Measurements from ENCODE around the gene NCK1. TPM values are rescaled to one million over a fixed set of nuclear protein-coding genes. Genes with fewer than 3 reads are reported as not detected.

The NCK1 gene
- total and polyA plus RNA-seq, 10 donors, result 12.5 to 54.7 (median 46.0) TPM

DNA sequence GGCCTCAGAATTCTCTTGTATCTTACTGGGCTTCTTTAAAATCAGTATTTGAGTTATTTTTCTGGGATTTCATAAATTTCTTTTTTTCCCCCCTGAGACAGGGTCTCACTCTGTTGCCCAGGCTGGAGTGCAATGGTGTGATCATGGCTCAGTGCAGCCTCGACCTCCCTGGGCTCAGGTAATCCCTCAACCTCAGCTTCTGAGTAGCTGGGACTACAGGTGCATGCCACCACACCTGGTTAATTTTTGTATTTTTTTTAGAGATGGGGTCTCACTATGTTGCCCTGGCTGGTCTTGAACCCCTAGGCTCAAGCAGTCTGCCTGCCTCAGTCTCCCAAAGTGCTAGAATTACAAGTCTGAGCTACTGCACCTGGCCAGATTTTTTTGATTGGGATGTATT is 43.5 kb downstream of the NCK1 start:
- intact Hi-C loops (cut with DNase I; ENCODE audit: low total_unique reads), result no loop called here
- no peak for DNase-seq
- no peak overlapping the region for H3K27ac ChIP-seq
- peaks cover 12 to 80% (median 66%) of the 10 kb centered on the region in 6 donors for H3K4me1 ChIP-seq
- peaks cover 0 to 15% (median 0%) of the 10 kb centered on the region in 6 donors for H3K36me3 ChIP-seq
- WGBS, 5 donors, result 75 to 100% (median 89%) methylated on average over 1 of the region's 1 CpG
- TF ChIP-seq, protein P1, sequence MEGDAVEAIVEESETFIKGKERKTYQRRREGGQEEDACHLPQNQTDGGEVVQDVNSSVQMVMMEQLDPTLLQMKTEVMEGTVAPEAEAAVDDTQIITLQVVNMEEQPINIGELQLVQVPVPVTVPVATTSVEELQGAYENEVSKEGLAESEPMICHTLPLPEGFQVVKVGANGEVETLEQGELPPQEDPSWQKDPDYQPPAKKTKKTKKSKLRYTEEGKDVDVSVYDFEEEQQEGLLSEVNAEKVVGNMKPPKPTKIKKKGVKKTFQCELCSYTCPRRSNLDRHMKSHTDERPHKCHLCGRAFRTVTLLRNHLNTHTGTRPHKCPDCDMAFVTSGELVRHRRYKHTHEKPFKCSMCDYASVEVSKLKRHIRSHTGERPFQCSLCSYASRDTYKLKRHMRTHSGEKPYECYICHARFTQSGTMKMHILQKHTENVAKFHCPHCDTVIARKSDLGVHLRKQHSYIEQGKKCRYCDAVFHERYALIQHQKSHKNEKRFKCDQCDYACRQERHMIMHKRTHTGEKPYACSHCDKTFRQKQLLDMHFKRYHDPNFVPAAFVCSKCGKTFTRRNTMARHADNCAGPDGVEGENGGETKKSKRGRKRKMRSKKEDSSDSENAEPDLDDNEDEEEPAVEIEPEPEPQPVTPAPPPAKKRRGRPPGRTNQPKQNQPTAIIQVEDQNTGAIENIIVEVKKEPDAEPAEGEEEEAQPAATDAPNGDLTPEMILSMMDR (IDR thresholded peaks at IDR 0.05 in 8 of 11, conservative IDR thresholded peaks at IDR 0.05 in 3 of 11), result no peak
- no peak for TF ChIP-seq POLR2A (IDR thresholded peaks at IDR 0.05)
- TF ChIP-seq POLR2AphosphoS5 (IDR thresholded peaks at IDR 0.05), result no peak
- H3K9me3 ChIP-seq, result peaks cover 9 to 31% (median 25%) of the 10 kb centered on the region in 8 donors
- no peaks in the 10 kb centered on the region for H3K27me3 ChIP-seq (replicated peaks in 1 of 7)
- H3K4me3 ChIP-seq, result no peak overlapping the region

DNA sequence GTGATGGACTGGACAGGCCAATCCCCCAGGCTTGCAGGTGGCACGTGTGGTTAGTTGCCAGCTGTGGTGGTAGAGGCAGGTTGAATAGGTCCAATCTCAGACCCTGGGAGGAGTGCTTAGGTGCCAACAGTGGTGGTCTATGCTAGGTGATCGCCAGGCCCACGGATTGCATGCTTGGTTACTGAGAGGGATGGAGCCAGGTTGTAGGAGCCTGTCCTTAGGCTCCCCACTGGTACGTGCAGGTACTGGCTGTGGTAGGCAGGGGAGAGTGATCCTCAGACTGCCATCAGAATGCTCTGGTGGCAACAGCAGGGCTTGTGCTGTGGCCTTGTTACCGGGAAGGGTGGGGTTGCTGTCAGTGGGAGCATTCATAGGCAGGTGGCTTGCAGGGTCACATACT is 44.7 kb downstream of the NCK1 start:
- intact Hi-C loops (cut with DNase I; ENCODE audit: low total_unique reads), result no loop called here
- no peak for DNase-seq

DNA sequence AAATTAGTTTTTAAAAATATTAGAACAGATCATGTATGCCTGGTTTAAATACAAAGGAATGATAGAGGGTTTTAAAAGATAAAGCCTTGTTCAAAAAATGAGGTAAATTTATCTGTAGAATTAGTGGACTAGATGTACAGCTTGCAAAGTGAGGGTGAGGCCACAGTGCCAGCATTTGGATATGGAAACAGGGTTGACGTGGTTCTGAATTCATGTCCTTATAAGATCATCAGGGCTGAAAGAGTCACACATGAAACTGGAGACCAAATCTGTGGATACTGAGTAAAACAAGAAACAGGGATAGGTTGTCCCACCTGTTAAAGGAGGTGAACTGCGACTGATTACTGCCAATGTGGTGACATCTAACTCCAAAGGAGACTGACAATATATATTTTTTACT is 46.3 kb downstream of the NCK1 start:
- Histone ChIP-seq H3K4me3 (no peak overlapping the region), H3K4me1 (peaks cover 9 to 77% (median 59%) of the 10 kb centered on the region in 6 donors), H3K9me3 (peaks cover 9 to 31% (median 28%) of the 10 kb centered on the region in 8 donors), H3K36me3 (peaks cover 0 to 15% (median 0%) of the 10 kb centered on the region in 6 donors), H3K27me3 (replicated peaks in 1 of 7) (no peaks in the 10 kb centered on the region), H3K27ac (peak overlapping the region in 2 of 8 donors; percentile 61 to 75)
- TF ChIP-seq POLR2A (IDR thresholded peaks at IDR 0.05) (no peak), POLR2AphosphoS5 (IDR thresholded peaks at IDR 0.05) (no peak)
- TF ChIP-seq, protein P1 (IDR thresholded peaks at IDR 0.05 in 8 of 11, conservative IDR thresholded peaks at IDR 0.05 in 3 of 11), result no peak
- no peak for DNase-seq
- WGBS, 5 donors, result 92 to 96% (median 95%) methylated on average over 2 of the region's 2 CpGs
- intact Hi-C loops (cut with DNase I; ENCODE audit: low total_unique reads), result no loop called here

More for the DNA sequence above, 44.7 kb downstream of the NCK1 start:
- H3K4me3 ChIP-seq, result no peak overlapping the region
- peaks cover 12 to 80% (median 55%) of the 10 kb centered on the region in 6 donors for H3K4me1 ChIP-seq
- H3K36me3 ChIP-seq, result peaks cover 0 to 15% (median 0%) of the 10 kb centered on the region in 6 donors
- 62 to 81% (median 70%) methylated on average over 3 to 5 of the region's 5 CpGs for WGBS, 5 donors
- peak overlapping the region in 2 of 8 donors; percentile 5 to 49 for H3K27ac ChIP-seq
- H3K9me3 ChIP-seq, result peaks cover 9 to 33% (median 28%) of the 10 kb centered on the region in 8 donors
- H3K27me3 ChIP-seq (replicated peaks in 1 of 7), result no peaks in the 10 kb centered on the region
- TF ChIP-seq POLR2A (IDR thresholded peaks at IDR 0.05) (no peak), POLR2AphosphoS5 (IDR thresholded peaks at IDR 0.05) (no peak)
- TF ChIP-seq, protein P1 (IDR thresholded peaks at IDR 0.05 in 8 of 11, conservative IDR thresholded peaks at IDR 0.05 in 3 of 11), result no peak

DNA sequence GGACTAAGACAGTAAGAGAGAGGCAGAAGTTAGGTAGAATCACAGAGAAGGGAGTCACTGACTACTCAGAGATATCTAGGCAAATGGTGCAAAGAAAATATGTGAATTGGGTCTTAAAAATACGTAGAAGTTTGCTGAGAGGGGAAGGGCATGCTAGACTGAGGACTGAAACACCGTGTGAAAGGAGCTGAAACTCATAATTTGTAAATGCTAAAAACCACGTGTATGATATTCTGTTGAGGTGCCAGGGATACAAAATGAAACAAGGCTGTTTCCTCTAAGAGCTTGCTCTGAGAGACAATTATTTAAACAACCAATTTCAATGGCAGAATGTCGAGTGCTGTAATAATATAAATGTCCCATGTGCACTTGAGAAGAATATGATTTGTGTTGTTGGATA is 47.2 kb downstream of the NCK1 start:
- H3K9me3 ChIP-seq, result peaks cover 4 to 22% (median 19%) of the 10 kb centered on the region in 8 donors
- peaks cover 9 to 85% (median 67%) of the 10 kb centered on the region in 6 donors for H3K4me1 ChIP-seq
- no peaks in the 10 kb centered on the region for H3K27me3 ChIP-seq (replicated peaks in 1 of 7)
- intact Hi-C loops (cut with DNase I; ENCODE audit: low total_unique reads), result no loop called here
- no peak overlapping the region for H3K4me3 ChIP-seq
- peak overlapping the region in 5 of 8 donors; percentile 23 to 75 (median 38) for H3K27ac ChIP-seq
- WGBS, 5 donors, result 47 to 57% (median 54%) methylated on average over 4 of the region's 4 CpGs
- DNase-seq, result no peak
- H3K36me3 ChIP-seq, result peaks cover 0 to 10% (median 0%) of the 10 kb centered on the region in 6 donors
- TF ChIP-seq POLR2AphosphoS5 (IDR thresholded peaks at IDR 0.05) (no peak), POLR2A (IDR thresholded peaks at IDR 0.05) (no peak)
- TF ChIP-seq, protein P1 (IDR thresholded peaks at IDR 0.05 in 8 of 11, conservative IDR thresholded peaks at IDR 0.05 in 3 of 11), result no peak

All from spleen (tissue), 11 donors.